Activated naive CD4-positive, alpha-beta T cell treated with anti-CD3 and anti-CD28 coated beads, Interleukin-2, amount 50 U/mL, for 72 hours (primary cell): ENCODE results near the gene PPP4C. TPM values are rescaled to one million over a fixed set of nuclear protein-coding genes. Genes with fewer than 3 reads are reported as not detected.

ENCODE experiments used
- ATAC-seq, 2 donors: fragments of 150-1000 bp; cut with Tn5 transposase; 2 replicates each; pipeline ENCODE4 v1.10.0; 2021; ENCODE audit warnings: mild to moderate bottlenecking in 2 of 2, moderate library complexity in 2 of 2
- DNase-seq, 2 donors: peaks; one replicate each; pipeline ENCODE4 v3.0.0; 2021 to 2022; ENCODE audit warnings: low spot score in 2 of 2
- H3K27ac Mint-ChIP-seq, 2 donors: one replicate each; pipeline ENCODE4 v1.8.0; 2022; ENCODE audit warnings: mild to moderate bottlenecking in 2 of 2, mixed read lengths in 2 of 2
- H3K36me3 Mint-ChIP-seq, 2 donors: one replicate each; pipeline ENCODE4 v1.8.0; 2022; ENCODE audit warnings: mixed read lengths in 2 of 2
- H3K9me3 Mint-ChIP-seq, 2 donors: one replicate each; pipeline ENCODE4 v1.8.0; 2022; ENCODE audit warnings: mixed read lengths in 2 of 2
- total RNA-seq, 2 donors: library from RNA; stranded (reverse); gene quantifications; one replicate each; pipeline ENCODE4 v1.2.3, GENCODE V29; 2022

PPP4C gene
- total RNA-seq, 2 donors from 2014 or later: 130 to 136 TPM

DNA sequence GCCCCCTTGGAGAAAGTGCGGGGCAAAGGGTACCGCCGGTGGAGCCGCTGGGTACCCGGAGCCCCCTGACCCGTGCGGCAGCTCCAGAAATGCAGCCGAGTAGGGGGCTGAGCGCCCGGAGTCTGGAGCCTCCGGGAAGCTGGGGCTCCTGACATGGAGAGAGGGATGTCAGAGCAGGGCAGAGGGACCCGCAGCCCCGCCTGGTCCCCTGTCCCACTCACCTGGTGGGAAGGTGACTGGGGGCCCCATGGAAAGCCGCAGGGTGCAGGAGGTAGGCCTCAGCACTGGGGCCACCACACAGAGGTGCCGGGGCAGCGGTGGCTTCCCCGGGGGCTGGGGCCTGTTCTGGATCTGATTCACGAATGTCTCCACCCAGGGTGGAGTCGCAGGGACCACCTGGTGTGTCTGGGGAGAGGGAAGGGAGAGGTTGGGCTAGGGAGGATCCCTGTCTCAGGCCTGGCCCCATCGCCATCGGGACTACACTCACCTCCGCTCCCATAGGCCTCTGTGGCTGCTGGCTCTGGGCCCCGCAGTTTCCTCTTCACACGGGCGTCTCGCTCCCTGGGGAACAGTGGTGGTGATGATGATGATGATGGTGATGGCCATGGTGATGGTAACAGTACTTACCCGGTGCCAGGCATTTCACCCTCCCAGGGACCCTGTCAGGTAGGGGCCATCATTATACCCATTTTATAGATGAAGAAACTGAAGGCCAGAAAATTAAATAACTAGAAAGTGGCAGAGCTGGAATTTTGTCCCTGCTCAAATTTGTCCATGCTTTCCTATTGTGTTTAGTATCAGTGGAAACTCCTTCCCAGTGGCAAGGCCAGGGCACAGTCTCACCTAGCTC lies 10.7 kb downstream of the PPP4C start:
- no peaks in the 10 kb centered on the region for H3K9me3 Mint-ChIP-seq
- peaks cover 7 to 11% of the 10 kb centered on the region in 2 donors for H3K36me3 Mint-ChIP-seq
- no peak for ATAC-seq
- no peak for DNase-seq
- H3K27ac Mint-ChIP-seq: no peak overlapping the region

- Mint-ChIP-seq H3K27ac (peak overlapping the region in 1 of 2 donors; percentile 69), H3K36me3 (peaks cover 1 to 11% of the 10 kb centered on the region in 2 donors), H3K9me3 (no peaks in the 10 kb centered on the region)
- no peak for ATAC-seq
- DNase-seq: no peak
Measured at GRCh38 chr16:30087181-30087898, 11.5 kb downstream of the PPP4C start.

GRCh38 chr16:30088237-30088831 lies 12.5 kb downstream of the PPP4C start:
- Mint-ChIP-seq H3K27ac (peak overlapping the region in 1 of 2 donors; percentile 10), H3K9me3 (no peaks in the 10 kb centered on the region), H3K36me3 (peaks cover 0 to 14% of the 10 kb centered on the region in 2 donors)
- DNase-seq (no peak), ATAC-seq (no peak)

DNA sequence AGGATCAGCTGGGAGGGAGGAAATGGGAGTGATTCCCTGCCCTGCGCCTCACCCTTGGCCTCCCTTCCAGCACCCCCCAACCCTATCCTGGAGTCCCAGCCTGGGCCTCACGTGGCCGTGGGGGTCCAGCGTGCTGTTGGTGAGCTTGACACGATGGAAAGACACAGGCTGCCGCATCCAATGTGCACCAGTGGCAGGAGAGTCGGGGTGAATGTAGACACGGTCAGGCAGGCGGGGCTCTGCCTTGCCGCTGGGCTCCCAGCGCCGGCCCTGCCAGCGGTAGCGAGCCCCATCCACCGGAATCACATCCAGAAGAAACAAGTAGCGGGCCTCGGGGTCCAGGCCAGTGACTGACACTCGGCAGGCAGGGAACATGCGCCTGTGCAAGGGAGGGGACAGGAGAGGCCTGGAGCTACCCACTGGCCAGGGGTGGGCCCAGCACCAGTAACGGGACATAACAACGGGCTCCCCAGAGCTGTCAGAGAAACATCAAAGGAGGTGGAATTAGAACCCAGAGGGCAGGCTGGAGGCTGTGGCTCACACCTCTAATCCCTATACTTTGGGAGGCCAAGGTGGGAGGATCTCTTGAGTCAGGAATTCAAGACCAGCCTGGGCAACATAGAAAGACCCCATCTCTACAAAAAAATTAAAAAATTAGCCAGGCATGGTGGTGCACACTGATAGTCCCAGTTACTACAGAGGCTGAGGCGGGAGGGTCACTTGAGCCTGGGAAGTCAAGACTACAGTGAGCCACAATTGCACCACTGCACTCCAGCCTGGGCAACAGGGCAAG lies 13.2 kb downstream of the PPP4C start:
- ATAC-seq (no peak), DNase-seq (no peak)
- Mint-ChIP-seq H3K9me3 (no peaks in the 10 kb centered on the region), H3K27ac (peak overlapping the region; percentile 80 to 81), H3K36me3 (peaks cover 2 to 16% of the 10 kb centered on the region in 2 donors)

DNA sequence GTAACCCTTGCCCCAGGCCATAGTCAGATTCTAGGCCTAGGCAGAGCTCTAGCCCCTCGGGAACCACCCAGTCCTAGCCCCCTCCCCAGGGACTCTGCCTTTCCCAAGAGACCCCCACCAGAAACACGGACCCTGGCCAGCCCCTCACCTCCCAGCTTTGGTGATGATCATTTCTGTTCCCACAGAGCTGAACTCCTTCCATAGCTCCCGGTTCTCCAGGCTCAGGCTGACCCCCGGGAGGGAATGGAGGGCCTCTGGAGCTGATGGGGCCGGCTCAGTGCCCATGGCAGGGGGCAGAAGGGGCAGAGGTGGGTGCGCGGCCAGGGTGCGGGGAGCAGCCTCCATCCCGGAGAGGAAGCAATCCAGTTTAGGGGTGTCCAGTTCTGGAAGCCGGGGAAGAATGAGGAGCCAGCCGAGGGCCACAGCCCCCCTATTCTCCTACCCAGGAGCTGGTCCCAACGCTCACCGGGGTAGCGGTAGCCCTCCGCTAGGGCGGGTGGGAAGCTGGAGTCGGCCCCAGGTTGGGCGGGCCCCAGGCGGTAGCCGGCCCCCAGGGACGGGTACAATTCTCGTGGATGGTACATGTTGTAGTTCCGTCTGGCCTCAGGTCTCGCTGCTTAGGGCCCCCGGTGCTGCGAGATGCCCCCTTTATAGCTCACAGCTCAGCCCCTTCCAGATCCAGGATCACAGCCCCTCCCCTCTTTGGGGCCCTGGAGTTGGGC lies 15.0 kb downstream of the PPP4C start:
- Mint-ChIP-seq H3K27ac (peak overlapping the region; percentile 80 to 81), H3K9me3 (no peaks in the 10 kb centered on the region), H3K36me3 (peaks cover 12 to 21% of the 10 kb centered on the region in 2 donors)
- ATAC-seq (no peak), DNase-seq (no peak)

DNA sequence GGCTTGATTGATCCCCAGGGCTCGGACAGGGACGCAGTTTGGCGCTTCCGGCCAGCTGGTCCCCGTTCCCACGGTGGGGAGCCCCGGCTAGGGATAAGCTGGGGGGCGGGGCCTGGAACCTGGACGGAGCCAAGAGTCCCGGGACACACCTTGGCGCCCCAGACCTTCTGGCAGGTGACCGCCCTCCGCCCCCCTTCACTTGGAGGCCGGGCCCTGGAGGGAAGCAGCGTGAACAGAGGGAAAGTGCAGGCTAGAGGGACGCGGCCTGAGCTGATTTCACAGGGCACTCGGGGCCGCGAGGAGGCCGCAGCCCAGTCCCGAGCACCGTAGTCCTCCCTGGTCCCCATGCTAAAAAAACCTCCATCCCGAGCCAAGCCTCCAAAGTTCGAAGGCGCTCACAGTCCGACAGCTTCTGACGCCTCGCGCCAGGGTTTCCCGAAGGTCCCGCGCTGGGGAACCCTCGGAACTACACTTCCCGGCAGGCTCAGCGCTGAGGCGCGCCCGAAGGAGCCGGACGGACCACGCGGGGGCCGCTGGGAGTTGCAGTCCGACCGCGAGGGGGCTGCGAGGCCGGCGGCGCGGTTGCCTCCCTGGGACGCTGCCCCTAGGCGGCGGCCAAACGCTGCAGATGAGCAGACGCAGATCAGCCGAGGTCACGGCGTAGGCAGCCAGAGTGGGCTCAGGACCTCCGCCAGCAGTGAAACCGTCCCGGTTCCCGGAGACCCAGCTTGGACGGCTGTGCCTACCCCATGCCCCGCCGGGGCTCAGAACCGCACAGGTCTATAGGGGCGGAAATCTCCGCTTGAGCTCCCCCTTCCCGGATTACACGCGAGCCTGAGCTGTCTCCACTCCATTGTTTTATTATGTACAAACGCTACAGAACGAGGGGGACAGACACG lies 15.9 kb downstream of the PPP4C start, which contains the start of gene TBX6:
Gene TBX6 (minus strand): TSS at position 451 of the 899 bp plus-strand sequence. CDS start 731 bp downstream, outside the sequence.
- ATAC-seq (peak; percentile 66 to 86), DNase-seq (peak; percentile 94 to 96)
- peaks cover 14 to 25% of the 10 kb centered on the region in 2 donors for H3K36me3 Mint-ChIP-seq
- H3K27ac Mint-ChIP-seq: peak within 1 kb of the TSS; percentile 94
- H3K9me3 Mint-ChIP-seq: peaks cover 0 to under 1% of the 10 kb centered on the region in 2 donors

DNA sequence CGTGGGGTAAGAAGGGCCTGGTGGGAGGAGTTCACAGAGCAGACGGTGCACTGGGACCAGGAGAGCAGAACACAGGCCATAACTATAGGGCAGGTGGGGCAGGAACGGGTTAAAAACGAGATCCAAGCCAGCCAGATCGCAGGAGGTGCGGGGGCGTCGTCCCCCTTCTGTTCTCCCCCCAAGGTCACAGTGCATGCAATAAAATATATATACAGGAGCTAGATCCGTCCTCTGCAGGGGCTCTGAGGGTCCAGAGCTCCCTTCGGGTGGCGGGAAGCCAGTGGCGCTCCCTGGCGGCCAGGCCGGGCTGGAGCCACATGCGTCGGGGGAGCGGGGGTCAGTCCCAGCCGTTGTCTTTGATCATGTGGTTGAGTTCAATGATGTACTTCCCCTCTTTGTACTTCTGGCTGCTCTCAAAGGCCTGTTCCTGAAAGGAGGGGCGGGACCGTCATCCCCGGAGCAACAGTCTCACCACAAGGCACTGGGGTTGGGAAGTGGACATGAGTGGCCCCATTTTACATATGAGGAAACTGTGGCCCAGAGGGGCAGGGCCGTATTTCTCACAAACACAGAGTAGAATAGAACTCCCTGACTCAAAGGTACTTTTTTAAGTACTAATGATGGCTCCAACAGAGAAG lies 16.7 kb downstream of the PPP4C start:
- Mint-ChIP-seq H3K27ac (peak overlapping the region; percentile 94), H3K36me3 (peaks cover 22 to 26% of the 10 kb centered on the region in 2 donors), H3K9me3 (peaks cover under 1 to 8% of the 10 kb centered on the region in 2 donors)
- peak; percentile 73 to 92 for DNase-seq
- peak; percentile 47 to 73 for ATAC-seq

GRCh38 chr16:30094541-30095165 lies 18.9 kb downstream of the PPP4C start:
- peak overlapping the region; percentile 90 to 94 for H3K27ac Mint-ChIP-seq
- H3K36me3 Mint-ChIP-seq: peaks cover 27 to 36% of the 10 kb centered on the region in 2 donors
- ATAC-seq: no peak
- no peak for DNase-seq
- peaks cover 5 to 12% of the 10 kb centered on the region in 2 donors for H3K9me3 Mint-ChIP-seq

GRCh38 chr16:30095166-30096078 lies 19.6 kb downstream of the PPP4C start:
- peaks cover 5 to 12% of the 10 kb centered on the region in 2 donors for H3K9me3 Mint-ChIP-seq
- peaks cover 27 to 36% of the 10 kb centered on the region in 2 donors for H3K36me3 Mint-ChIP-seq
- ATAC-seq (no peak), DNase-seq (peak in 1 of 2 donors; percentile 81)
- H3K27ac Mint-ChIP-seq: peak overlapping the region; percentile 94 to 96

- peak within 1 kb of the TSS; percentile 94 to 96 for H3K27ac Mint-ChIP-seq
- DNase-seq (peak; percentile 88 to 93), ATAC-seq (peak; percentile 56 to 74)
- peaks cover 5 to 12% of the 10 kb centered on the region in 2 donors for H3K9me3 Mint-ChIP-seq
- H3K36me3 Mint-ChIP-seq: peaks cover 27 to 36% of the 10 kb centered on the region in 2 donors
Measured at GRCh38 chr16:30096105-30096861, 20.5 kb downstream of the PPP4C start, which contains the start of gene YPEL3. Gene YPEL3, minus strand, starts transcription at chr16:30096213. Its CDS starts 731 bp downstream, at chr16:30095482.

DNA sequence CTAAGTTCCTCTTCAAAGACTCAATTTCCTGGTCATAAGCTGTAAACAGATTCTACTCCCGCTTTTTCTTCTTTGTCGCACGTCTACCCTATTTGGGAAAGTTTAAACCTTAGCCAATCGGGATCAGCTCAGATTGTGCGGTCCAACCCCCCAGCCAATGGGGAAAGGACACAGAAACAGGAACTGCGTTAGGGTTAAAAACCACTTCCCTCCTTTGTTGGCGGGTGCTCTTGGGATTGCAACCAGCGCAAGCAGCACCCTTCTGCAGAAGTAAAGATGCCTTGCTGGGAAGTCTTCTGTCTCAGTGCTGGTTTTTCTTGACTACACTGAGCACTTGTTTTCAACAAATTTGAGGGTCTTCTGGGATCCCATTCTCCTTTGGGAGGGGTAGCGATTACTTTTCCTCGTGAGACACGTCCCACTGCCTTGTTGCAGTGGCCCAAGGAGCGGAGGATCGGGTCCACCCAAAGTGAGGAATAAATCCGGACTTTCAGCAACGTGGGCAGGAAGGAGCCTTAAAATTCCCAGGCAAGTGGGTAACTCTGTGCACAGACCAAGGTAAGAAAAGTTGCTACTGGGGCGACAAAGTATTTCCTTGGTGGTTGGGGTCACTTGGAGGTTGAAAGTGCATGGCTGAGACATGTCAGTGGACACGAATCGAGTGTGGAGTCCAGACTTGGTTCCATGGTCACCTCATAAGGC lies 21.2 kb downstream of the PPP4C start:
- Mint-ChIP-seq H3K9me3 (peaks cover 5 to 12% of the 10 kb centered on the region in 2 donors), H3K36me3 (peaks cover 27 to 36% of the 10 kb centered on the region in 2 donors), H3K27ac (peak overlapping the region; percentile 94 to 95)
- no peak for DNase-seq
- no peak for ATAC-seq

- Mint-ChIP-seq H3K27ac (peak overlapping the region in 1 of 2 donors; percentile 58), H3K36me3 (peaks cover 0 to 14% of the 10 kb centered on the region in 2 donors), H3K9me3 (no peaks in the 10 kb centered on the region)
- DNase-seq (no peak), ATAC-seq (no peak)
Measured at GRCh38 chr16:30104090-30104489, 28.3 kb downstream of the PPP4C start.
